Measurements from ENCODE around the gene E2F2. TPM values are rescaled to one million over a fixed set of nuclear protein-coding genes. Genes with fewer than 3 reads are reported as not detected.

The E2F2 gene
- polyA plus RNA-seq, 1 donor (not counting 4 experiments of a cell fraction or from before 2014, with no cell fraction given): 0.05 TPM

- Histone ChIP-seq H3K36me3 (ENCODE audit: control insufficient read depth in 2 of 2, extremely low read depth in 1 of 2, insufficient read depth in 2 of 2, low read length in 2 of 2) (no peaks in the 10 kb centered on the region), H3K9me3 (ENCODE audit: control insufficient read depth, low read depth, low read length) (no peaks in the 10 kb centered on the region), H3K27me3 (ENCODE audit: control insufficient read depth, extremely low read depth, insufficient read depth, low read length) (peaks cover 15% of the 10 kb centered on the region), H3K27ac (ENCODE audit: control insufficient read depth, insufficient read depth, low read length) (no peak overlapping the region), H3K79me2 (ENCODE audit: control insufficient read depth, insufficient read depth, low read length) (no peaks in the 10 kb centered on the region), H3K4me1 (ENCODE audit: control insufficient read depth, extremely low read depth, insufficient read depth, low read length) (peaks cover 30% of the 10 kb centered on the region), H3K4me2 (ENCODE audit: control insufficient read depth, extremely low read depth, insufficient read depth, low read depth, low read length) (no peak overlapping the region), H3K9me1 (ENCODE audit: control insufficient read depth, extremely low read depth, insufficient read depth, low read length) (peaks cover 2% of the 10 kb centered on the region), H3K9ac (ENCODE audit: control insufficient read depth, extremely low read depth, insufficient read depth, low read length) (no peak overlapping the region), H2AFZ (ENCODE audit: control insufficient read depth, low read length) (no peak overlapping the region), H4K20me1 (ENCODE audit: control insufficient read depth, extremely low read depth, insufficient read depth, low read length) (no peaks in the 10 kb centered on the region), H3K4me3 (ENCODE audit: control insufficient read depth in 2 of 3, extremely low read depth in 1 of 3, insufficient read depth in 2 of 3, low read depth in 1 of 3, low read length in 3 of 3) (no peak overlapping the region)
- TF ChIP-seq CTCF (optimal IDR thresholded peaks at IDR 0.05 in 1 of 3, IDR thresholded peaks at IDR 0.05 in 1 of 3, conservative IDR thresholded peaks at IDR 0.05 in 1 of 3; ENCODE audit: extremely low read depth in 1 of 3, insufficient read depth in 2 of 3, low read length in 3 of 3): no peak
- TF ChIP-seq EZH2 (IDR thresholded peaks at IDR 0.05; ENCODE audit: low read length): no peak
- dilution Hi-C loops (cut with MboI; ENCODE audit: extremely low pct_ligation_motif_present, low sequenced_read_pairs): no loop called here
- DNase-seq (ENCODE audit: low read depth, low spot score) (no peak), FAIRE-seq (no peak)
Observed at GRCh38 chr1:23527366-23527765, 3.7 kb downstream of the E2F2 start.

- Histone ChIP-seq H3K9me3 (ENCODE audit: control insufficient read depth, low read depth, low read length) (no peaks in the 10 kb centered on the region), H2AFZ (ENCODE audit: control insufficient read depth, low read length) (no peak overlapping the region), H3K9me1 (ENCODE audit: control insufficient read depth, extremely low read depth, insufficient read depth, low read length) (peaks cover 2% of the 10 kb centered on the region), H3K79me2 (ENCODE audit: control insufficient read depth, insufficient read depth, low read length) (no peaks in the 10 kb centered on the region), H3K4me2 (ENCODE audit: control insufficient read depth, extremely low read depth, insufficient read depth, low read depth, low read length) (no peak overlapping the region), H3K27me3 (ENCODE audit: control insufficient read depth, extremely low read depth, insufficient read depth, low read length) (peaks cover 15% of the 10 kb centered on the region), H4K20me1 (ENCODE audit: control insufficient read depth, extremely low read depth, insufficient read depth, low read length) (no peaks in the 10 kb centered on the region), H3K4me3 (ENCODE audit: control insufficient read depth in 2 of 3, extremely low read depth in 1 of 3, insufficient read depth in 2 of 3, low read depth in 1 of 3, low read length in 3 of 3) (no peak overlapping the region), H3K36me3 (ENCODE audit: control insufficient read depth in 2 of 2, extremely low read depth in 1 of 2, insufficient read depth in 2 of 2, low read length in 2 of 2) (no peaks in the 10 kb centered on the region), H3K9ac (ENCODE audit: control insufficient read depth, extremely low read depth, insufficient read depth, low read length) (no peak overlapping the region), H3K27ac (ENCODE audit: control insufficient read depth, insufficient read depth, low read length) (no peak overlapping the region), H3K4me1 (ENCODE audit: control insufficient read depth, extremely low read depth, insufficient read depth, low read length) (peaks cover 26% of the 10 kb centered on the region)
- DNase-seq (ENCODE audit: low read depth, low spot score) (no peak), FAIRE-seq (no peak)
- dilution Hi-C loops (cut with MboI; ENCODE audit: extremely low pct_ligation_motif_present, low sequenced_read_pairs): no loop called here
- no peak for TF ChIP-seq EZH2 (IDR thresholded peaks at IDR 0.05; ENCODE audit: low read length)
- no peak for TF ChIP-seq CTCF (optimal IDR thresholded peaks at IDR 0.05 in 1 of 3, IDR thresholded peaks at IDR 0.05 in 1 of 3, conservative IDR thresholded peaks at IDR 0.05 in 1 of 3; ENCODE audit: extremely low read depth in 1 of 3, insufficient read depth in 2 of 3, low read length in 3 of 3)
Observed at GRCh38 chr1:23526329-23527041, 4.5 kb downstream of the E2F2 start.

Data from keratinocyte (primary cell).